HCT116 (cell line): ENCODE data around the gene CPNE4. TPM values are rescaled to one million over a fixed set of nuclear protein-coding genes. Genes with fewer than 3 reads are reported as not detected.

ENCODE experiments used
- ATAC-seq: fragments of 200-7000 bp; cut with Tn5 transposase; 2 replicates; pipeline ENCODE4 v1.9.1; 2020; ENCODE audit warnings: mild to moderate bottlenecking, moderate library complexity
- BruUV-seq: library from RNA; stranded (reverse); fragments of 400-500 nt; replicated peaks from 2 replicates; lab custom pipeline; 2021; lab: Mats Ljungman, UMichigan
- CTCF ChIA-PET: fragments of 300-600 bp; sonication (Branson Sonifier 250); formaldehyde crosslinking; loops from one replicate; lab custom pipeline; 2021; ENCODE audit warnings: antibody characterized with exemption; lab: Charles Lee
- POLR2A ChIA-PET: fragments of 300-600, 350-600 bp; sonication (Branson Sonifier 250); formaldehyde crosslinking; loops from one replicate; lab custom pipeline; 2021; ENCODE audit warnings: antibody characterized with exemption; lab: Charles Lee
- RAD21 ChIA-PET, 2 experiments: fragments of 300-600 bp; sonication (Branson Sonifier 250); formaldehyde crosslinking; loops; one replicate each; lab custom pipeline; 2023; ENCODE audit warnings: low total read pairs in 2 of 2; ENCODE audit not compliant: uncharacterized antibody in 2 of 2, unreplicated experiment in 2 of 2, low non-redundant PET in 1 of 2; lab: Charles Lee
- DNase-seq: peaks from one replicate; pipeline ENCODE4 v3.0.0-alpha.2; 2010; ENCODE audit warnings: low read depth, low spot score
- H2AFZ ChIP-seq: fragments of 200-600 bp; shearing (Covaris generic), sonication (generic); 2 replicates; pipeline ENCODE4 v1.6.1; 2017; ENCODE audit warnings: low read depth, mixed run types, mixed read lengths, antibody characterized with exemption, low read length; ENCODE audit not compliant: poor library complexity, severe bottlenecking
- H3K27ac ChIP-seq: 2 replicates; pipeline ENCODE4 v1.5.1; 2012; ENCODE audit warnings: low read depth, low read length
- H3K27me3 ChIP-seq: fragments of 200-600 bp; sonication (generic); 2 replicates; pipeline ENCODE4 v1.6.1; 2016; ENCODE audit warnings: mixed run types, low read length, mixed read lengths; ENCODE audit not compliant: insufficient read depth
- H3K36me3 ChIP-seq, 2 experiments: fragments of 200-500 bp in 1 of 2; fragments of 200-600 bp in 1 of 2; sonication (Bioruptor generic) in 1 of 2; sonication (generic) in 1 of 2; 2 replicates each; pipeline versions ENCODE4 v1.5.1 to v1.6.1; 2014 to 2016; ENCODE audit warnings: low read length in 2 of 2, inconsistent platforms in 1 of 2, mixed read lengths in 1 of 2, mixed run types in 1 of 2; ENCODE audit not compliant: insufficient read depth in 2 of 2, control insufficient read depth in 1 of 2
- H3K4me1 ChIP-seq, 2 experiments: fragments of 200-600 bp in 1 of 2; sonication (generic) in 1 of 2; 2 replicates each; pipeline versions ENCODE4 v1.5.1 to v1.6.1; 2012 to 2017; ENCODE audit warnings: low read length in 2 of 2, inconsistent platforms in 1 of 2, mild to moderate bottlenecking in 1 of 2, mixed read lengths in 1 of 2, mixed run types in 1 of 2, moderate library complexity in 1 of 2; ENCODE audit not compliant: insufficient read depth in 2 of 2, control insufficient read depth in 1 of 2
- H3K4me2 ChIP-seq: fragments of 200-600 bp; sonication (generic); 2 replicates; pipeline ENCODE4 v1.6.1; 2017; ENCODE audit warnings: mixed run types, low read length, mixed read lengths
- H3K4me3 ChIP-seq, 2 experiments: fragments of 200-600 bp in 1 of 2; sonication (generic) in 1 of 2; replicated peaks in 1 of 2; 2 replicates each; pipeline ENCODE4 v1.5.1; 2011 to 2016; ENCODE audit warnings: low read length in 2 of 2, control low read depth in 1 of 2, low read depth in 1 of 2, mild to moderate bottlenecking in 1 of 2, mixed read lengths in 1 of 2, mixed run types in 1 of 2
- H3K79me2 ChIP-seq: fragments of 200-600 bp; sonication (generic); 2 replicates; pipeline ENCODE4 v1.6.1; 2017; ENCODE audit warnings: mild to moderate bottlenecking, mixed run types, low read length, moderate library complexity, mixed read lengths; ENCODE audit not compliant: insufficient read depth
- H3K9ac ChIP-seq: fragments of 200-600 bp; sonication (generic); 2 replicates; pipeline ENCODE4 v1.6.1; 2016; ENCODE audit warnings: low read length, mixed read lengths
- H3K9me2 ChIP-seq: fragments of 200-600 bp; sonication (generic), shearing (Covaris generic); 2 replicates; pipeline ENCODE4 v1.6.1; 2017; ENCODE audit warnings: mixed run types, mild to moderate bottlenecking, moderate library complexity; ENCODE audit not compliant: insufficient read depth
- H3K9me3 ChIP-seq, 2 experiments: fragments of 200-500 bp in 1 of 2; fragments of 200-600 bp in 1 of 2; sonication (Bioruptor generic) in 1 of 2; sonication (generic) in 1 of 2; 2 replicates each; pipeline ENCODE4 v1.6.1; 2014 to 2017; ENCODE audit warnings: low read length in 2 of 2, mixed read lengths in 2 of 2, inconsistent platforms in 1 of 2, low read depth in 1 of 2, mild to moderate bottlenecking in 1 of 2, mixed run types in 1 of 2, moderate library complexity in 1 of 2; ENCODE audit not compliant: control insufficient read depth in 1 of 2, insufficient read depth in 1 of 2
- H4K20me1 ChIP-seq: fragments of 200-600 bp; sonication (generic), shearing (Covaris generic); 2 replicates; pipeline ENCODE4 v1.6.1; 2017; ENCODE audit warnings: mixed run types, mild to moderate bottlenecking, moderate library complexity; ENCODE audit not compliant: insufficient read depth
- ATF3 ChIP-seq: IDR thresholded peaks from 2 replicates; pipeline ENCODE4 v1.6.1; 2012
- CEBPB ChIP-seq: IDR thresholded peaks from 2 replicates; pipeline ENCODE4 v1.6.1; 2012; ENCODE audit warnings: low read depth
- EGR1 ChIP-seq: IDR thresholded peaks from 2 replicates; pipeline ENCODE4 v1.6.1; 2012; ENCODE audit warnings: low read depth
- ELF1 ChIP-seq: IDR thresholded peaks from 2 replicates; pipeline ENCODE4 v1.6.1; 2012; ENCODE audit warnings: low read depth, borderline replicate concordance
- EZH2 ChIP-seq: fragments of 200-600 bp; sonication (generic); IDR thresholded peaks from 2 replicates; pipeline ENCODE4 v1.6.1; 2017; ENCODE audit warnings: antibody characterized with exemption, mixed run types
- FOSL1 ChIP-seq: IDR thresholded peaks from 2 replicates; pipeline ENCODE4 v1.6.1; 2012; ENCODE audit warnings: low read depth
- JUND ChIP-seq: IDR thresholded peaks from 2 replicates; pipeline ENCODE4 v1.6.1; 2012
- MAX ChIP-seq: IDR thresholded peaks from 2 replicates; pipeline ENCODE4 v1.6.1; 2012
- POLR2A ChIP-seq: IDR thresholded peaks from 2 replicates; pipeline ENCODE4 v1.7.0; 2011; ENCODE audit warnings: borderline replicate concordance; ENCODE audit not compliant: insufficient read depth, insufficient read length; ENCODE audit errors: extremely low read depth
- POLR2AphosphoS5 ChIP-seq: IDR thresholded peaks from 2 replicates; pipeline ENCODE4 v1.6.1; 2011; ENCODE audit warnings: mild to moderate bottlenecking, low read depth, low read length, moderate library complexity
- RAD21 ChIP-seq: IDR thresholded peaks from 2 replicates; pipeline ENCODE4 v1.6.1; 2012; ENCODE audit warnings: low read depth, mild to moderate bottlenecking
- REST ChIP-seq: IDR thresholded peaks from 2 replicates; pipeline ENCODE4 v1.6.1; 2012; ENCODE audit warnings: low read depth
- SP1 ChIP-seq: IDR thresholded peaks from 2 replicates; pipeline ENCODE4 v1.6.1; 2012; ENCODE audit warnings: low read depth
- SRF ChIP-seq: IDR thresholded peaks from 2 replicates; pipeline ENCODE4 v1.6.1; 2012; ENCODE audit warnings: low read depth
- YY1 ChIP-seq: IDR thresholded peaks from 2 replicates; pipeline ENCODE4 v1.6.1; 2011; ENCODE audit warnings: low read length, low read depth, moderate library complexity, mild to moderate bottlenecking; ENCODE audit not compliant: insufficient replicate concordance; ENCODE audit errors: extremely low read depth
- ZBTB33 ChIP-seq: IDR thresholded peaks from 2 replicates; pipeline ENCODE4 v1.6.1; 2011; ENCODE audit warnings: mild to moderate bottlenecking, low read length, moderate library complexity; ENCODE audit not compliant: insufficient replicate concordance; ENCODE audit errors: extremely low read depth
- ZFX ChIP-seq: fragments of 450-650 bp; IDR thresholded peaks from 2 replicates; pipeline ENCODE4 v1.6.1; 2017
- intact Hi-C: fragments of 100-400 bp; cut with micrococcal nuclease; formaldehyde crosslinking; loops from 2 replicates; pipeline ENCODE4 v1.10.0; 2022
- total RNA-seq: library from RNA; stranded (reverse); gene quantifications from one replicate; pipeline ENCODE4 v1.2.1, GENCODE V29; 2021; ENCODE audit not compliant: unreplicated experiment

Gene CPNE4
- total RNA-seq, 1 experiment from 2014 or later = not detected

GRCh38 chr3:131608741-131609140 is 426.1 kb downstream of the CPNE4 start (continued):
- TF ChIP-seq ZBTB33 (no peak), EGR1 (no peak), ELF1 (no peak)
- TF ChIP-seq, all 23 proteins: peak for 0

GRCh38 chr3:131608296-131608695 is 426.5 kb downstream of the CPNE4 start:
- H3K4me3 ChIP-seq = no peak overlapping the region
- H3K9me2 ChIP-seq = no peaks in the 10 kb centered on the region
- no TSS peak for BruUV-seq
- H3K9ac ChIP-seq = no peak overlapping the region
- no peak overlapping the region for H3K27ac ChIP-seq
- no peaks in the 10 kb centered on the region for H3K9me3 ChIP-seq
- DNase-seq (no peak), ATAC-seq (no peak)
- CTCF ChIA-PET = no interaction called here
- no peaks in the 10 kb centered on the region for H3K79me2 ChIP-seq
- H3K36me3 ChIP-seq = no peaks in the 10 kb centered on the region
- H3K4me2 ChIP-seq = no peak overlapping the region
- RAD21 ChIA-PET = no interaction called here
- no peak overlapping the region for H2AFZ ChIP-seq
- intact Hi-C loops = no loop called here
- POLR2A ChIA-PET = no interaction called here
- H3K4me1 ChIP-seq = no peaks in the 10 kb centered on the region
- H4K20me1 ChIP-seq = no peaks in the 10 kb centered on the region
- peaks cover 71% of the 10 kb centered on the region for H3K27me3 ChIP-seq
- TF ChIP-seq MAX (no peak), ZFX (no peak), EGR1 (no peak), ELF1 (no peak), POLR2AphosphoS5 (no peak), CEBPB (no peak), ATF3 (no peak), RAD21 (no peak), SRF (no peak), FOSL1 (no peak), JUND (no peak), POLR2A (no peak), REST (no peak), ZBTB33 (no peak), SP1 (no peak), YY1 (no peak), EZH2 (no peak)
